Skin of body (tissue), 2 donors: ENCODE data around the gene DNAL4. TPM values are rescaled to one million over a fixed set of nuclear protein-coding genes. Genes with fewer than 3 reads are reported as not detected.

Experiments used
- DNase-seq: peaks from one replicate; lab custom pipeline; 2025; lab: John Stamatoyannopoulos, UW
- total RNA-seq: library from RNA; depleted of rRNA; stranded (reverse); fragments of >200 nt; gene quantifications from one replicate; pipeline ENCODE4 v1.2.3, GENCODE V29; 2014

DNAL4 gene
- total RNA-seq, 1 donor from 2014 or later, result 9.5 TPM

GRCh38 chr22:38788021-38788816, 5.7 kb downstream of the DNAL4 start:
- peak; percentile 87 for DNase-seq

DNA sequence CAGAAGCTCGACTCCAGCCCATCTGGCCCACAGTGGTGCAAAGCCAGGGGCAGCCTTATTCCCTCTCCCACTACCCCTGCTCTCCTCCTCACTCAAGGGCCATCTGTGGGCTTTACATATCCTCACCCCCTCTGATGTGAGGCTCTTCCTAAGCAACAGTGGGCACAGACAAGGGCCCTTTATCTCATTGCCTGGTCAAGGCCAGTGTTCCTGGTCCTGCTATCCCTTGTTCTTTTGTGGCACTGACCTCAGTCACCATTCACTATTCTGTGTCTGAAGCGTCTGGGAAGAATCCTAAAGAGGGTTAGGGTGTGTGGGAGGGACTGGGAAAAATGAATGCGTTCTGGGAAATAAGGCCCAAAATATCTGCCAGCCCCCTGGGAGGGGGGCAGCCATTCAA, 7.3 kb downstream of the DNAL4 start:
- DNase-seq, result no peak

- no peak for DNase-seq
Observed at GRCh38 chr22:38784856-38785255, 9.1 kb downstream of the DNAL4 start.

GRCh38 chr22:38784035-38784434, 9.9 kb downstream of the DNAL4 start:
- no peak for DNase-seq

- DNase-seq, result no peak
Observed at GRCh38 chr22:38783095-38783615, 10.8 kb downstream of the DNAL4 start.

- DNase-seq, result no peak
Observed at GRCh38 chr22:38782402-38783094, 11.4 kb downstream of the DNAL4 start.

DNA sequence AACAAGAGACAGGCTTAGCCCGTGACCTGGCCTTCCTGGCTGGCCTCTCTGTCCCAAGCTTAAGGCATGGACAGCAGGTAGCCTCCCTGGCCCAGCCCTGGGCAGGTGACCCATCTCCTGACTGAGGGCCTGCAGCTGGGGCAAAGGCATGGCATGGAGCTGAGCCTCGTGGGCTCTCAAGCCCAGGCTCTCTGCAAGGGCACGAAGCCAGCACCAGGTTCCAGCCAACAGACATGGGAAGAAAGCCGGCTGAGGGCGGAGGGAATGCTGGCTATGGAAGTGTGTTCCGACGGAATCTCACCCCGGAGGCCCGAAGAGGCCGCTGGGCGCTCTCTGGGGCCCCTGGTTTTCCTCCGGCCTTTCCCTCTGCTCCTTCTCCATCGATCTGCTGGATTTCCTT, 12.9 kb downstream of the DNAL4 start:
- DNase-seq, result no peak

DNA sequence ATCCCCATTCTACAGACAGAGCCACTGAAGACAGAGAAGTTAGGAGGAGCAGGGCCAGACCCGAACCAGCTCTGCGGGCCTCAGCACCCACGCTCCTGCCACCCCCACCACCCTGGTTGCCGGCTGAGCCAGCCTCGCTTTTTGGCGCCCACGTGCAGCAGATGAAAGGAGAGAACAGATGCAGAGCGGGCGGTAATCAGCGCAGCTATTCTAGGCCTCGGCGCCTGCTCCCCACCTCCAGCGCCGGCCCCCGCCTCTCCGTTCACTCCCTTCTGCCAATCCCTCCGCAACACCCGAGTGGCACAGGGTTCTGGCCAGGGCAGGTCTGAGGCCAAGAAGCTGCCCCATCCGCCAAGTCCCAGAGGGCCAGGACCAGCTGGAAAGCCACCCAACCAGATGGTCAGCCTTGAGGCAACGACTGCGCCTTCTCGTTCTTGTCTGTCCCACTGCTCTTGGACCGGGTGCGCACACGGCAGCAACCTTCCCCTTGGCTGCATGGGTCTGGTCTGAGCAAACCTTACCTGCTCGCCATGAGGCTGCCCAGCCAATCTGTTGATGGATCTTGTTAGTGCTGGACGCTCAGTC, 16.8 kb downstream of the DNAL4 start:
- no peak for DNase-seq

DNA sequence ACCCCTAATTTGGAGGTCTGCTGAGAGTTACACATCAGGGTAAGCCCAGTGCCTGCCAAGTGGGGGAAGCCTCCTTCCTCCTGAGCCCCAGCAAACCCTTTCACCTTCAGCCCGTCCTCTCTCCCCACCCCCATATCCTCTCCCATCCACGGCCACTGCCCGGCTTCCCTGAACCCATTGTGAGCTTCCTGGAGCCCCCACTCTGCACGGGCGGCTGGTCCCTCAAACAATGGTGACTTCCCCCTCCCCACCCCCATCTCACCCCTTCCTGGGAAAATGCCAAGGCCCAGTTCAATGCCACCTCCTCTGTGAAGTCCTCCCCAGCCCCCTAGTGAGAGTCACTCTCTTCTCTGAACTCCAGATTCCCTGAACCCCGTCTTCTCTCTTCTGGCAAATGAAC, 17.9 kb downstream of the DNAL4 start:
- DNase-seq, result no peak

GRCh38 chr22:38775656-38776055, 18.3 kb downstream of the DNAL4 start:
- no peak for DNase-seq

GRCh38 chr22:38774496-38775166, 19.3 kb downstream of the DNAL4 start:
- no peak for DNase-seq

DNA sequence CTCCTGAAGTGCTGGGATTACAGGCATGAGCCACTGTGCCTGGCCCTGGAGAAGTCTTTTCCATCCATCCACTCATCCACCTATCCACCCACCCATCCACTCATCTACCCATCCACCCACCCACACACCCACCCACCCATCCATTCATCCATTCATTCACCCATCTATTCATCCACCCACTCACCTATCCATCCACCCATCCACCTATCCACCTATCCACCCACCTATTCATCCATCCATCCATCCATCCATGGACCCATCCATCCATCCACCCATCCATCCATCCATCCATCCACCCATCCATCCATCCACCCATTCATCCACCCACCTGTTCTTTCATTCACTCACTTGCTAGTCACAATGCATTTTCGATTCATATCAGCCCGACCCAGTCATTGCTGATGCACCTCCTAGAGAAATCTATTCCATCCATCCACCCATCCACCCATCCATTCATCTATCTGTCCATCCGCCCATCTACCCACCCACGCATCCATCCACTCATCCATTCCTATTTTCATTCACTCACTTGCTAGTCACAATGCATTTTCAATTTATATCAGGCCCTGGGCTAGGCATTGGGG, 20.5 kb downstream of the DNAL4 start:
- no peak for DNase-seq

DNA sequence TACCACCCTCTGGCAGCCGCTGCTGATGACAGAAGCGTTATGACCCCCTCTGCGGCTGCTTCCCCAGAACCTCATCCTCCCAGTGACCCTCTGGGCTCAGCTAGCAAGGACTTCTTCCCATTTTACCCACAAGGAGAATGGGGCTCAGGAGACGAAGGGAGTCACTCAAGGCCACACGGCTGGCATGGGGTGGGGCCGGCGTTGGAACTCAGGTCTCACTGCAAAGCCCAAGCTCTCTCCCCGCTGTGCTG, 21.4 kb downstream of the DNAL4 start:
- DNase-seq, result no peak

DNA sequence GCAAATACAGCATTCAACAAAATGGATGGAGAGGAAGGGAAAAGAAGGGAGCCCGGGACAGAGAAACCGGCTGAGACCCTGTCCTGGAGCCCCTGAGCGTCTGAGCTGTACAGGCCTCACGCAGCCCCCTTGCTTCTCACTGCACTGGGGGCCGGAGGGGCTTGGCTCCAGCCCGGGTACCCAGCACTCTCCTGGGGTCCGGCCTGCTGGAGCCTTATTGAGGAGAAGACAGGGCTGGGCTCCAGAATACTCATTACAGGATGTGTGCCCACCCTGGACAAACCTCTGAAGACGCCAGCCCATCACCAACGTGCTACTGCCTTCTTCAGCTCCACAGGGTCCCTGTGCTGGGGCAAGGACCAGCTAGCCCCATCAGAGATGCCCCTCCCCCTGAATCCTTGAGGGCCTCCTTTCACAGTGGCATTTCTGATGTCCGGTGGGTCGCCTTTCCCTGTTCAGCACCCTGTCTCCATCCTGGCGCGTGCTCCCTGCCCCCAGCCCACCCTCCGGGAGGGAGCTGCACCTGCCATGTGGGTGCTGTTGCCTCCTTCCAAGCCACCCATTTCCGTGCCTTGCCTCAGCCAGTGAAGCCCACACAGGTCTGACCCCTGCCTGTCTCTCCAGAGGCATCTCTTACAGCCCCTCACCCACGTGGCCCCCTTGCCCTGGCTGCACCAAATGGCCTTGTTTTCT, 23.5 kb downstream of the DNAL4 start:
- DNase-seq, result no peak

- DNase-seq, result no peak
Observed at GRCh38 chr22:38768036-38768435, 25.9 kb downstream of the DNAL4 start.

DNA sequence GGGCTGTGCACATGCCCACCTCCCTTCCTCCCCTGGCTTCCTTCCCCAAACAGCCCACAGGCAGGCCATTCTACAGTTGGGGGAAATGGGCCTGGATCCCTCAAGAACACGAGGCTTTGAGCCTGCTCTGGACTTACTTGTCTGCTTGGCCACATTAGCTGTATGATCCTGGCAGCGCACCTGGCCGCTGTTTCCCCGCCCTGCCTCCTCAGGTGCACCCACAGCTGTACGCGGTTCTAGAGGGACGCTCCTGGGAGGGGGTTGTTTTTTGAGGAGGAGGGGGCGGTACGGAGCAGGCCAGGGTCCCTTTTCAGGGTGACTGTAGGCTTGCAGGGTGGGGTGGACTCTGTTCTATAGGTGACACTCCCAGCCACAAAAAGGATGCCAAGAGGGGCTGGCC, 26.6 kb downstream of the DNAL4 start:
- no peak for DNase-seq

DNA sequence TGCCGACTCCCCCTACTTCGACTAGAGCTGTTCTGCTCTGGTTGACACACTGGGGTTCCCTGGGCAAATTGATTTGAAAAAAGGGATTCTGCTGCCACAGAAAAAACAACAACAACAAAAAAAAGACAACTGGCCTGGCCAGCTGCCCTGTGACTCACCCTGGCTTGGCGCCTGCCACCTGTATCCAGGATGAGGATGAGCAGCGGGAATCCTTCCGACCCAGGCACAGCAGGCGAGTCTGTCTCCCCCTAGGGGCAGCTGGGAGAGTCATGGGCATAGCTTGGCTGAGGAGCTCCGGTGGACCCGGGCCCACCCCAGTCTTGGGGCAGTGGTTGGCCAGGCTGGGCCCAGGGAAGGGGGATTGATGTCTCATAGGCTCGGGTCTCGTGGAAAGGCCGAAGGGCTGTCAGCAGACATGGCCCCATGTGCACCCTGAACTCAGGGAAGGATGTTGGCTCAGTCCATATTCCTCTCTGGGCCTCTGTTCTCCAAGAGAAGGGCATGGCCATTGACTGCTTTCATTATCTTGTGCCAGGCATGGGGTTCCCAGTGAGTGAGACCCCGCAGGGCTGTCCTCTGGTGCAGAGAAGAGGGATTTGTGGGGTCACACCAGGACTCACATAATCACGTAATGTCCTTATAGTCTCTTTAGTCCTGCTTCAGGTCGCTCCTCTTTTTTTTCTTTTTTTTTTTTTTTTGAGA, 27.7 kb downstream of the DNAL4 start:
- no peak for DNase-seq

GRCh38 chr22:38762551-38762983, 31.4 kb downstream of the DNAL4 start:
- DNase-seq, result no peak

DNA sequence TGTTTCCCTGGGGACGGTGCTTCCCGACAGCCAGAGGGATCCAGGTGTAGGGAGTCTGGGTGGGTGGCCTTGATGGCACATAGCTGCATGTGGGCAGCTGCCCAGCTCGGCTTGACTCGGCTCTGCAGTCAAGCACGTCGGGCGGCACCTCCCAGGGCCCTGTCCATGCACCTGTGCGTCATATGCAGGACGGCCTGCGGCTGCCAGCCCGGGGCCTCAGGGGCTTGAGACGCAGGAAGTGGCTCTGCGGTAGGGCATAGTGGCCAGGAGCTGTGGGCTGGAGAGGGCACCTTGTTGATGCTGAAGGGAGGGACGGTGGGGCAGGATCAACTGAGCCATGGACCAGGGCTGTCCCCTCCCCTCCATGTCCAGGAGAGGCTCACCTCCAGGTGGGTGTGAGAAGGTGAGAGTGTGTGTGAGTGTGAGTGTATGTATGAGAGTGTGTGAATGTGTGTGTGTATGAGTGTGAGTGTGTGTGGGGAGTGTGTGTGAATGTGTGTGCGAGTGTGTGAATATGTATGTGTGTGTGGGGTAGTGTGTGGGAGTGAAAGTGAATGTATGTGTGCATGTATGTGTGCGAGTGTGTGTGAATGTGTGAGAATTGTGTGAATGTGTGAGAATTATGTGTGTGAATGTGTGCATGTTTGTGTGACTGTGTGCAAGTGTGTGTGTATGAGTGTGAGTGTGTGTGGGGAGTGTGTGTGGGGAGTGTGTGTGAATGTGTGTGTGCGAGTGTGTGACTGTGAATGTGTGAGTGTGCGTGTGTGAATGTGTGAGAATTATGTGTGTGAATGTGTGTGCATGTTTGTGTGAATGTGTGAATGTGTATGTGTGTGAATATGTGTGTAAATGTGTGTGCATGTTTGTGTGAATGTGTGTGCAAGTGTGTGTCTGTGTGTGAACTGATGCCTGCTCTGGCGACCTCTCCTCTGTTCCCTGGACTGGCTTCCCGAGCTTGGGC, 32.5 kb downstream of the DNAL4 start:
- no peak for DNase-seq
